Testis (tissue), 3 donors: ENCODE data around the gene LRP1B. TPM values are rescaled to one million over a fixed set of nuclear protein-coding genes. Genes with fewer than 3 reads are reported as not detected.

Source experiments
- DNase-seq: peaks from one replicate; pipeline ENCODE4 v3.0.0-alpha.2; 2019
- H3K27ac ChIP-seq, 2 donors: fragments of 200-600 bp; sonication (generic); one replicate each; pipeline ENCODE4 v1.5.1; 2019
- H3K27me3 ChIP-seq: fragments of 200-600 bp; sonication (generic); one replicate; pipeline ENCODE4 v1.5.1; 2019
- H3K36me3 ChIP-seq: fragments of 200-600 bp; sonication (generic); one replicate; pipeline ENCODE4 v1.5.1; 2017; ENCODE audit warnings: low read depth; ENCODE audit errors: missing control alignments
- H3K4me1 ChIP-seq: fragments of 200-600 bp; sonication (generic); one replicate; pipeline ENCODE4 v1.5.1; 2019
- H3K4me3 ChIP-seq, 2 donors: fragments of 200-600 bp; sonication (generic); one replicate each; pipeline ENCODE4 v1.5.1; 2017 to 2019
- H3K9me3 ChIP-seq: fragments of 200-600 bp; sonication (generic); one replicate; pipeline ENCODE4 v1.5.1; 2017
- POLR2A ChIP-seq: fragments of 450-650 bp; IDR thresholded peaks from one replicate; pipeline ENCODE4 v1.6.1; 2017; ENCODE audit warnings: antibody characterized with exemption, mild to moderate bottlenecking, moderate library complexity
- WGBS, 2 donors: methylation state at CpG; one replicate each; pipeline ENCODE4 v1.1.5; 2018; 5-methylcytosine and 5-hydroxymethylcytosine counted together
- intact Hi-C: fragments of 100-400 bp; cut with DNase I; formaldehyde crosslinking; loops from one replicate; pipeline ENCODE4 v1.15.1; 2023; ENCODE audit warnings: low total_unique reads
- polyA plus RNA-seq: library from polyadenylated mRNA; stranded (reverse); fragments of 350-450 nt; fragmentation: Illumina TruSeq; extraction: RNeasy Lipid Tissue Mini Kit (QIAGEN cat#74804); gene quantifications from one replicate; pipeline ENCODE4 v1.2.3, GENCODE V29; 2014; ENCODE audit warnings: low read depth, low replicate concordance; ENCODE audit not compliant: insufficient read depth
- total RNA-seq, 2 donors: library from RNA; depleted of rRNA; stranded (reverse); fragments of >200 nt; gene quantifications; one replicate each; pipeline ENCODE4 v1.2.3, GENCODE V29; 2016
- TF ChIP-seq, protein P1 (sequence below), 3 experiments: fragments of 450-650 bp in 2 of 3; fragments of 200-600 bp in 1 of 3; sonication (generic) in 1 of 3; IDR thresholded peaks; one replicate each; pipeline ENCODE4 v1.5.1; 2016 to 2019; ENCODE audit warnings: antibody characterized with exemption in 3 of 3, mild to moderate bottlenecking in 2 of 3, moderate library complexity in 1 of 3

The LRP1B gene
- total and polyA plus RNA-seq, 3 donors from 2014 or later, result 0.79 to 1.9 (median 0.84) TPM

DNA sequence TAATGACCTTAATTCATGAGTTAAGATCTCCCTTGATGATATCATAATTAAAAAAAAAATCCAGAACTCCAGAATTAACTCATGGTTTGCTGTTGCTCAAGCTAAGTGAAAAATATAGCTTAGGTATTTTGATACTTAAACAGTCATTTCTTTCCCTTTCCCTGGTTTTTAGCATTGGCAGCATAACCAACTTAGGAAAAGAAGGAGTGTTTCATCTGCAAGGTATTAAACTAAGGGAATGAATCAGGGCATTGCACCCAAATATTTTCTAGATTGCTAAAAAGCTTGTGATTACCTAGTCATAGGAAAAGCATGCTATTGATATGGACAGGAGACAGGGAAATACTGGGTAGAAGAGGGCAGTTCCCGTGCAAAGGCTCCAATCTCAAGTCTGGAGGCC lies 207.2 kb downstream of the LRP1B start:
- Histone ChIP-seq H3K27ac (no peak overlapping the region), H3K4me3 (no peak overlapping the region), H3K9me3 (no peaks in the 10 kb centered on the region), H3K4me1 (no peaks in the 10 kb centered on the region), H3K27me3 (no peaks in the 10 kb centered on the region), H3K36me3 (no peaks in the 10 kb centered on the region)
- intact Hi-C loops, result no loop called here
- TF ChIP-seq, protein P1, sequence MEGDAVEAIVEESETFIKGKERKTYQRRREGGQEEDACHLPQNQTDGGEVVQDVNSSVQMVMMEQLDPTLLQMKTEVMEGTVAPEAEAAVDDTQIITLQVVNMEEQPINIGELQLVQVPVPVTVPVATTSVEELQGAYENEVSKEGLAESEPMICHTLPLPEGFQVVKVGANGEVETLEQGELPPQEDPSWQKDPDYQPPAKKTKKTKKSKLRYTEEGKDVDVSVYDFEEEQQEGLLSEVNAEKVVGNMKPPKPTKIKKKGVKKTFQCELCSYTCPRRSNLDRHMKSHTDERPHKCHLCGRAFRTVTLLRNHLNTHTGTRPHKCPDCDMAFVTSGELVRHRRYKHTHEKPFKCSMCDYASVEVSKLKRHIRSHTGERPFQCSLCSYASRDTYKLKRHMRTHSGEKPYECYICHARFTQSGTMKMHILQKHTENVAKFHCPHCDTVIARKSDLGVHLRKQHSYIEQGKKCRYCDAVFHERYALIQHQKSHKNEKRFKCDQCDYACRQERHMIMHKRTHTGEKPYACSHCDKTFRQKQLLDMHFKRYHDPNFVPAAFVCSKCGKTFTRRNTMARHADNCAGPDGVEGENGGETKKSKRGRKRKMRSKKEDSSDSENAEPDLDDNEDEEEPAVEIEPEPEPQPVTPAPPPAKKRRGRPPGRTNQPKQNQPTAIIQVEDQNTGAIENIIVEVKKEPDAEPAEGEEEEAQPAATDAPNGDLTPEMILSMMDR (IDR thresholded peaks at IDR 0.05), result no peak
- TF ChIP-seq POLR2A, result no peak
- DNase-seq, result no peak
- 75 to 86% methylated on average over 1 of the region's 1 CpG for WGBS, 2 donors

DNA sequence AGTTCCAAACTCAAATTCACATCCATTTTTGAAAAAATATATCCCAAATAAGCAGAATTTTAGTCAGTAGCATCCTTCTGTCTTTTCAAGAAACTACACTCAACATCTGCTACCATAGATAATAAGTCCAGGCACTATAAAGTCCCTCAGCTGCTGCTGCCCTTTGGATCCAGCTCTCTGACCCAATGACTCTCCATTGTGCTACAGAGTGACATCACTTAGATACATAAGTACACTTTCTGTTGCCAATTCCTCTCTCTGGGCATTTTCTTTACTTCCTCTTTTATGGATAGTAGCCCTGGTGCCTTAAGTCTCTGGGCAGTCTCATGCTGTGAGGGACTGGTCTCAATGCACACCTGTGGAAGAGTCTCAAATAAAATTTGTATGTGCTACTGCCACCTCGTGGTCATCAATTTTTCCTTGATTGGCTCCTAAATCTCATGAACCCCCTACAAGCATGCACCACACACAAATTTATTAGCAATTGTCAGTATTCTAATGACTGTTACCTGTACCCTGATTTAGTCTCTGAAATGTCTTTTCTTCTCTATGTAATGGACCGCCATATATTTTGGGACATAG lies 219.2 kb downstream of the LRP1B start:
- Histone ChIP-seq H3K27ac (no peak overlapping the region), H3K4me1 (no peaks in the 10 kb centered on the region), H3K9me3 (no peaks in the 10 kb centered on the region), H3K4me3 (no peak overlapping the region), H3K27me3 (no peaks in the 10 kb centered on the region), H3K36me3 (no peaks in the 10 kb centered on the region)
- intact Hi-C loops, result no loop called here
- WGBS, 2 donors, result 52 to 59% methylated on average over 2 of the region's 2 CpGs
- TF ChIP-seq, protein P1 (IDR thresholded peaks at IDR 0.05), result peak in 1 of 3 experiments; percentile 17
- TF ChIP-seq POLR2A, result no peak
- DNase-seq, result peak; percentile 32

DNA sequence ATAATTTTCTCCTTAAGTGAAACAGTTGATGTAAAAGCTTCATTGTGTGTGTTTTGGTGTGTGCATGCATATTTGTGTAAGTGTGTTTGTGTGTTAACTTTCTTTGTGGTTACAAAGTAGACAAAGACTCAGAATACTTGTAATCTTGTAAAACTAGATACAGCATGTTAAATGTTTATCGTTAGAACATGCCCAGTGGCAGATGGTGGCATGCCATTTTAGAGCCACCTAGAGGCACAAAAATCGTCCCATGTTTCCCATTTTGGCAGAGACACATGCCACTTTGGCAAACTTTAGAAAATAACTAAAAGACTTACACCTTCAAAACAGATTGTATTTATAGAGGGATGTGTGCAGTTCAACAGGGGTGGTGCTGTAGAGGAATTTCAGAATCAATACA lies 224.1 kb downstream of the LRP1B start:
- no peaks in the 10 kb centered on the region for H3K36me3 ChIP-seq
- no peak for DNase-seq
- H3K27me3 ChIP-seq, result no peaks in the 10 kb centered on the region
- TF ChIP-seq, protein P1 (IDR thresholded peaks at IDR 0.05), result no peak
- TF ChIP-seq POLR2A, result no peak
- no peaks in the 10 kb centered on the region for H3K4me1 ChIP-seq
- no peak overlapping the region for H3K27ac ChIP-seq
- 82 to 91% methylated on average over 2 of the region's 2 CpGs for WGBS, 2 donors
- H3K9me3 ChIP-seq, result no peaks in the 10 kb centered on the region
- H3K4me3 ChIP-seq, result no peak overlapping the region
- intact Hi-C loops, result no loop called here

DNA sequence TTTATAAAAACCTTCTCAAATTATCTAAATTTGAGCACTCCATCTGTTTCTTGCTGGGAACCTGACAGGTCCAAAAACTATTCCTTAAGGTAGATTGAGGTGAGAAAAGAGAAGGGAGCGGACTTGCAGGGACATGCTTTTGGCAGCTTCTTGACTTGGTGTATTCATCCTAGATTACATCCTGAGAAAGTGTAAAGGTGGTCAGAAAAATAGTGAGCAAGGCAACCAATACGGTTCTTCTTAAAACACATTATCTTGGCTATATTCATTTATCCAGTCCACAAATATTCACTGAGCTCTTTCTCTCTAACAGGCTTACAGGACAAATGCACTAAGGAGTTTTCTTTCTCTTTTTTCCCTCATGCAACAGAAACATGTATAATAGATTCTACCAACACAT lies 230.0 kb downstream of the LRP1B start:
- intact Hi-C loops, result no loop called here
- WGBS, 2 donors, result 93 to 97% methylated on average over 2 of the region's 2 CpGs
- no peak for DNase-seq

DNA sequence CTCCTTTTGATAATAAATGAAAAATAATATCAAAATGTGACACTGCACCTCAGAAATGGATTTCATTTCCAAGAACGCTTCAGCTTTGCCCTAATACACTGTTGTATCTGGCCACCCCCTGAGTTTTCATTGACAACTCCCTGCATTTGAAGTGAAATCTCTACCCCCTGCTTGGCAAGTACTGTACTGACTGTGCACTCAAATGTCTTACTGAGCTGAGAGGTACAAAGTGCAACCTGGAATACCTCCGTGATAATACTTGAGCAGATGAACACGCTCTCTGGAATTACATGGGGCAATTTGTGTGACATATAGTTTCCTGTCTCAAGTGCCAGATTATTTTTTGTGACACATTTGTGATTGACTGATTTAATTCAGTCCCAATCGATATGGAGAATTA lies 231.1 kb downstream of the LRP1B start:
- H3K27ac ChIP-seq, result no peak overlapping the region
- DNase-seq, result no peak
- TF ChIP-seq, protein P1 (IDR thresholded peaks at IDR 0.05), result no peak
- no peak for TF ChIP-seq POLR2A
- H3K9me3 ChIP-seq, result no peaks in the 10 kb centered on the region
- intact Hi-C loops, result no loop called here
- no peak overlapping the region for H3K4me3 ChIP-seq
- no peaks in the 10 kb centered on the region for H3K36me3 ChIP-seq
- WGBS, 2 donors, result 88 to 91% methylated on average over 4 of the region's 4 CpGs
- H3K27me3 ChIP-seq, result no peaks in the 10 kb centered on the region
- H3K4me1 ChIP-seq, result no peaks in the 10 kb centered on the region

More for the DNA sequence above, 230.0 kb downstream of the LRP1B start:
- Histone ChIP-seq H3K27ac (no peak overlapping the region), H3K4me1 (no peaks in the 10 kb centered on the region), H3K27me3 (no peaks in the 10 kb centered on the region), H3K9me3 (no peaks in the 10 kb centered on the region), H3K4me3 (no peak overlapping the region), H3K36me3 (no peaks in the 10 kb centered on the region)
- TF ChIP-seq POLR2A, result no peak
- TF ChIP-seq, protein P1 (IDR thresholded peaks at IDR 0.05), result no peak
